H1 (cell line): ENCODE measurements around the gene GDPD1. TPM values are rescaled to one million over a fixed set of nuclear protein-coding genes. Genes with fewer than 3 reads are reported as not detected.

Experiments
- CTCF ChIA-PET: fragments of 300-600 bp; sonication (Branson Sonifier 250); formaldehyde crosslinking; loops from one replicate; lab custom pipeline; 2021; ENCODE audit not compliant: partially characterized antibody; lab: Charles Lee
- POLR2A ChIA-PET: fragments of 300-600 bp; sonication (Branson Sonifier 250); formaldehyde crosslinking; loops from one replicate; lab custom pipeline; 2021; ENCODE audit warnings: inconsistent platforms; ENCODE audit not compliant: partially characterized antibody; lab: Charles Lee
- DNase-seq, 2 experiments: peaks; one replicate each; pipeline versions ENCODE4 v3.0.0 to v3.0.0-alpha.2; 2010 to 2022; ENCODE audit warnings: low spot score in 2 of 2, low read depth in 1 of 2, mixed read lengths in 1 of 2
- FAIRE-seq: peaks from 2 replicates; lab custom pipeline; 2011; peaks lifted over from hg19 to GRCh38; lab: Jason Lieb, UNC
- H2AFZ ChIP-seq: 2 replicates; pipeline ENCODE4 v1.8.1; 2012; ENCODE audit warnings: low read length, inconsistent platforms
- H2AK5ac ChIP-seq: 2 replicates; pipeline ENCODE4 v1.6.1; 2013; ENCODE audit warnings: low read depth, low read length
- H2BK120ac ChIP-seq: replicated peaks from 2 replicates; pipeline ENCODE3; 2013; ENCODE audit warnings: low read depth, low read length, inconsistent platforms
- H2BK12ac ChIP-seq: 2 replicates; pipeline ENCODE4 v1.6.1; 2013; ENCODE audit warnings: low read depth, low read length
- H2BK15ac ChIP-seq: 2 replicates; pipeline ENCODE4 v1.6.1; 2013; ENCODE audit warnings: low read length
- H2BK20ac ChIP-seq: 2 replicates; pipeline ENCODE4 v1.6.1; 2013; ENCODE audit warnings: low read length
- H2BK5ac ChIP-seq: 2 replicates; pipeline ENCODE4 v1.6.1; 2013; ENCODE audit warnings: low read depth, low read length
- H3K14ac ChIP-seq: 2 replicates; pipeline ENCODE4 v1.6.1; 2013; ENCODE audit warnings: inconsistent platforms; ENCODE audit not compliant: insufficient read length
- H3K18ac ChIP-seq: 2 replicates; pipeline ENCODE4 v1.6.1; 2013; ENCODE audit warnings: low read length; ENCODE audit errors: extremely low read depth
- H3K23ac ChIP-seq: 2 replicates; pipeline ENCODE4 v1.6.1; 2013; ENCODE audit warnings: inconsistent platforms; ENCODE audit not compliant: insufficient read length
- H3K23me2 ChIP-seq: 2 replicates; pipeline ENCODE4 v1.6.1; 2013; ENCODE audit warnings: low read depth, low read length
- H3K27ac ChIP-seq: 2 replicates; pipeline ENCODE4 v1.6.1; 2011; ENCODE audit warnings: low read depth, low read length, inconsistent platforms
- H3K27me3 ChIP-seq, 4 experiments: replicated peaks in 1 of 4; 1 replicate in 1 of 4; 2 replicates in 3 of 4; pipeline versions ENCODE4 v1.6.1 to v1.8.1; 2011 to 2013; ENCODE audit warnings: low read length in 3 of 4, mild to moderate bottlenecking in 3 of 4, inconsistent platforms in 2 of 4, mixed read lengths in 2 of 4, moderate library complexity in 1 of 4; ENCODE audit not compliant: control insufficient read depth in 3 of 4, insufficient read depth in 3 of 4; ENCODE audit errors: extremely low read depth in 1 of 4
- H3K36me3 ChIP-seq, 4 experiments: 2 replicates each; pipeline versions ENCODE4 v1.6.1 to v1.8.1; 2011 to 2013; ENCODE audit warnings: mild to moderate bottlenecking in 4 of 4, low read length in 3 of 4, moderate library complexity in 2 of 4, control low read depth in 1 of 4, inconsistent platforms in 1 of 4; ENCODE audit not compliant: insufficient read depth in 4 of 4, control insufficient read depth in 2 of 4
- H3K4ac ChIP-seq: replicated peaks from 2 replicates; pipeline ENCODE3; 2013; ENCODE audit warnings: low read length, low read depth, mixed read lengths, inconsistent platforms; ENCODE audit not compliant: insufficient read length
- H3K4me1 ChIP-seq, 4 experiments: replicated peaks in 1 of 4; 1 replicate in 1 of 4; 2 replicates in 3 of 4; pipeline versions ENCODE4 v1.6.1 to v1.8.1; 2011 to 2013; ENCODE audit warnings: low read length in 3 of 4, inconsistent platforms in 2 of 4, mixed read lengths in 1 of 4; ENCODE audit not compliant: insufficient read depth in 4 of 4, control insufficient read depth in 3 of 4
- H3K4me2 ChIP-seq, 2 experiments: 2 replicates each; pipeline versions ENCODE4 v1.6.1 to v1.8.1; 2011 to 2013; ENCODE audit warnings: low read depth in 2 of 2, low read length in 2 of 2, control low read depth in 1 of 2, inconsistent platforms in 1 of 2, mild to moderate bottlenecking in 1 of 2; ENCODE audit not compliant: insufficient read depth in 1 of 2
- H3K4me3 ChIP-seq, 4 experiments: fragments of 200-600, 300-600 bp in 1 of 4; sonication (generic), shearing (Covaris generic), sonication (Bioruptor Twin) in 1 of 4; 2 replicates each; pipeline versions ENCODE4 v1.5.1 to v1.8.1; 2011 to 2016; ENCODE audit warnings: low read length in 4 of 4, low read depth in 3 of 4, control low read depth in 2 of 4, inconsistent platforms in 2 of 4, mild to moderate bottlenecking in 2 of 4, mixed read lengths in 1 of 4, moderate library complexity in 1 of 4; ENCODE audit not compliant: insufficient read depth in 2 of 4; ENCODE audit errors: extremely low read depth in 1 of 4
- H3K56ac ChIP-seq: replicated peaks from 2 replicates; pipeline ENCODE3; 2013; ENCODE audit warnings: low read depth, mild to moderate bottlenecking, mixed read lengths, low read length, inconsistent platforms; ENCODE audit not compliant: insufficient read length
- H3K79me1 ChIP-seq: 2 replicates; pipeline ENCODE4 v1.6.1; 2013; ENCODE audit warnings: low read depth, low read length, control low read depth
- H3K79me2 ChIP-seq, 2 experiments: 2 replicates each; pipeline versions ENCODE4 v1.6.1 to v1.8.1; 2012 to 2013; ENCODE audit warnings: low read length in 2 of 2, mild to moderate bottlenecking in 2 of 2, inconsistent platforms in 1 of 2; ENCODE audit not compliant: insufficient read depth in 2 of 2, control insufficient read depth in 1 of 2
- H3K9ac ChIP-seq, 4 experiments: replicated peaks in 1 of 4; 1 replicate in 1 of 4; 2 replicates in 3 of 4; pipeline versions ENCODE4 v1.6.1 to v1.8.1; 2011 to 2013; ENCODE audit warnings: low read depth in 3 of 4, low read length in 3 of 4, control low read depth in 2 of 4, mild to moderate bottlenecking in 2 of 4, moderate library complexity in 2 of 4, inconsistent platforms in 1 of 4; ENCODE audit errors: extremely low read depth in 1 of 4
- H3K9me3 ChIP-seq, 2 experiments: 2 replicates each; pipeline versions ENCODE4 v1.6.1 to v1.8.1; 2012 to 2013; ENCODE audit warnings: mild to moderate bottlenecking in 2 of 2, moderate library complexity in 2 of 2, control low read depth in 1 of 2, inconsistent platforms in 1 of 2, low read depth in 1 of 2, low read length in 1 of 2, mixed read lengths in 1 of 2; ENCODE audit not compliant: insufficient read depth in 2 of 2
- H4K20me1 ChIP-seq, 2 experiments: replicated peaks in 1 of 2; 2 replicates each; pipeline versions ENCODE3 to v1.8.1; 2011 to 2013; ENCODE audit warnings: inconsistent platforms in 2 of 2, low read length in 2 of 2, mild to moderate bottlenecking in 1 of 2; ENCODE audit not compliant: insufficient read depth in 2 of 2, control insufficient read depth in 1 of 2
- H4K5ac ChIP-seq: 2 replicates; pipeline ENCODE4 v1.6.1; 2013; ENCODE audit warnings: low read length, low read depth, mixed read lengths, inconsistent platforms; ENCODE audit not compliant: insufficient read length
- H4K8ac ChIP-seq: 2 replicates; pipeline ENCODE4 v1.8.0; 2013; ENCODE audit warnings: mild to moderate bottlenecking, moderate library complexity, low read length, inconsistent platforms; ENCODE audit not compliant: insufficient read depth; ENCODE audit errors: extremely low read depth
- H4K91ac ChIP-seq: replicated peaks from 2 replicates; pipeline ENCODE3; 2013; ENCODE audit warnings: low read length, mixed read lengths, inconsistent platforms; ENCODE audit not compliant: insufficient read length
- ASH2L ChIP-seq: fragments of 200-600, 300-600 bp; sonication (generic); IDR thresholded peaks from one replicate; pipeline ENCODE4 v1.7.1; 2017; ENCODE audit warnings: low read length
- ATF3 ChIP-seq: IDR thresholded peaks from 2 replicates; pipeline ENCODE4 v1.6.1; 2011; ENCODE audit warnings: low read depth, mild to moderate bottlenecking, low read length; ENCODE audit not compliant: insufficient read depth
- CBX8 ChIP-seq: fragments of 300-800, 300-1000 bp; sonication (generic); IDR thresholded peaks from 2 replicates; pipeline ENCODE4 v1.7.1; 2016; ENCODE audit warnings: low read depth, low read length, borderline replicate concordance
- CHD1 ChIP-seq: IDR thresholded peaks from 2 replicates; pipeline ENCODE4 v1.6.1; 2012; ENCODE audit warnings: low read depth, low read length, improper control_type of control experiment
- CREB1 ChIP-seq: IDR thresholded peaks from 2 replicates; pipeline ENCODE4 v1.6.1; 2012; ENCODE audit warnings: inconsistent platforms
- CTBP2 ChIP-seq: IDR thresholded peaks from 2 replicates; pipeline ENCODE4 v1.7.0; 2011; ENCODE audit warnings: borderline replicate concordance, mild to moderate bottlenecking, moderate library complexity, mixed read lengths, low read length; ENCODE audit not compliant: insufficient read depth, insufficient read length
- E2F6 ChIP-seq: IDR thresholded peaks from 2 replicates; pipeline ENCODE4 v1.6.1; 2012; ENCODE audit warnings: inconsistent platforms
- FOSL1 ChIP-seq: IDR thresholded peaks from 2 replicates; pipeline ENCODE4 v1.6.1; 2011; ENCODE audit warnings: mild to moderate bottlenecking, low read depth, low read length, moderate library complexity; ENCODE audit not compliant: insufficient read depth
- JUND ChIP-seq: IDR thresholded peaks from 2 replicates; pipeline ENCODE4 v1.6.1; 2011; ENCODE audit warnings: mild to moderate bottlenecking, improper control_type of control experiment, low read length
- KDM5A ChIP-seq: fragments of 200-600 bp; IDR thresholded peaks from 2 replicates; pipeline ENCODE4 v1.7.1; 2012; ENCODE audit warnings: mild to moderate bottlenecking, low read length, inconsistent platforms, mixed read lengths
- NRF1 ChIP-seq: IDR thresholded peaks from 2 replicates; pipeline ENCODE4 v1.6.1; 2011; ENCODE audit warnings: mild to moderate bottlenecking, low read depth, low read length, improper control_type of control experiment
- POLR2A ChIP-seq, 2 experiments: IDR thresholded peaks; 1 replicate in 1 of 2; 2 replicates in 1 of 2; pipeline ENCODE4 v1.6.1; 2011; ENCODE audit warnings: low read depth in 2 of 2, low read length in 2 of 2, mild to moderate bottlenecking in 2 of 2; ENCODE audit errors: control extremely low read depth in 1 of 2
- POU5F1 ChIP-seq: IDR thresholded peaks from 2 replicates; pipeline ENCODE4 v1.6.1; 2011; ENCODE audit warnings: low read depth, mild to moderate bottlenecking, low read length, moderate library complexity
- RNF2 ChIP-seq: fragments of 200-900, 300-1000 bp; sonication (generic); IDR thresholded peaks from 2 replicates; pipeline ENCODE4 v1.7.1; 2016; ENCODE audit warnings: borderline replicate concordance, low read depth, mild to moderate bottlenecking, antibody characterized with exemption, low read length; ENCODE audit not compliant: poor library complexity, severe bottlenecking; ENCODE audit errors: missing control alignments
- SP4 ChIP-seq: IDR thresholded peaks from 2 replicates; pipeline ENCODE4 v1.6.1; 2012; ENCODE audit warnings: low read length, inconsistent platforms
- WGBS, 2 experiments: shearing (Covaris generic) in 1 of 2; methylation state at CpG; one replicate each; pipeline versions ENCODE4 v1.1.6 to v1.1.7; 2013 to 2015; ENCODE audit warnings: low lambda C conversion rate in 2 of 2, mixed read lengths in 2 of 2, inconsistent platforms in 1 of 2, low coverage in 1 of 2, missing lambda C conversion rate in 1 of 2; ENCODE audit not compliant: insufficient replicate concordance in 2 of 2, insufficient coverage in 1 of 2, insufficient read length in 1 of 2; ENCODE audit errors: extremely low coverage in 1 of 2, missing lambda C conversion rate in 1 of 2; 5-methylcytosine and 5-hydroxymethylcytosine counted together
- polyA plus RNA-seq, 7 experiments: library from polyadenylated mRNA; depleted of rRNA in 3 of 7; stranded (reverse) in 5 of 7; unstranded in 2 of 7; fragments of >200 nt in 5 of 7; fragments of 200-250 nt in 2 of 7; gene quantifications; 1 replicate in 5 of 7; 2 replicates in 1 of 7; 4 replicates in 1 of 7; pipeline versions ENCODE4 v1.2.1 to v1.2.3, GENCODE V29; 2011 to 2013; ENCODE audit warnings: missing spikeins in 2 of 7, mixed read lengths in 2 of 7
- total RNA-seq: library from RNA; stranded (reverse); fragmentation: NEBNext Ultra II Directional; extraction: Animal tissue kit (Norgen Biotek cat#: 25700); gene quantifications from 2 replicates; pipeline ENCODE4 v1.2.1, GENCODE V29; 2021

Gene GDPD1
- total and polyA plus RNA-seq, 2 of the 8 experiments (the other 6 are each of a cell fraction or from before 2014, with no cell fraction given), result 3.2 to 7.7 TPM

- no peak overlapping the region for H2AFZ ChIP-seq
- H3K79me1 ChIP-seq, result no peaks in the 10 kb centered on the region
- H2BK120ac ChIP-seq, result no peak overlapping the region
- no peak overlapping the region for H3K27ac ChIP-seq
- no peak overlapping the region for H4K8ac ChIP-seq
- no peak overlapping the region for H3K56ac ChIP-seq
- H3K4me3 ChIP-seq, result no peak overlapping the region
- no peak overlapping the region for H2BK15ac ChIP-seq
- DNase-seq (no peak), FAIRE-seq (no peak)
- H3K4ac ChIP-seq, result no peak overlapping the region
- no peaks in the 10 kb centered on the region for H4K20me1 ChIP-seq
- no peak overlapping the region for H4K5ac ChIP-seq
- no peak overlapping the region for H3K23ac ChIP-seq
- H2AK5ac ChIP-seq, result no peak overlapping the region
- H3K9ac ChIP-seq, result no peak overlapping the region
- H3K79me2 ChIP-seq, result no peaks in the 10 kb centered on the region
- H2BK20ac ChIP-seq, result no peak overlapping the region
- no peaks in the 10 kb centered on the region for H3K23me2 ChIP-seq
- H3K27me3 ChIP-seq, result no peaks in the 10 kb centered on the region
- no peak overlapping the region for H3K14ac ChIP-seq
- POLR2A ChIA-PET, result no interaction called here
- H3K4me2 ChIP-seq, result no peak overlapping the region
- CTCF ChIA-PET, result no interaction called here
- no peak overlapping the region for H2BK12ac ChIP-seq
- 81% methylated on average over 1 of the region's 1 CpG; no CpG with 5 or more reads in 1 of the 2 experiments for WGBS, 2 experiments
- no peaks in the 10 kb centered on the region; a peak in 1 of 8 replicates for H3K36me3 ChIP-seq
- H2BK5ac ChIP-seq, result no peak overlapping the region
- H3K9me3 ChIP-seq, result no peaks in the 10 kb centered on the region
- H4K91ac ChIP-seq, result no peak overlapping the region
- H3K18ac ChIP-seq, result no peak overlapping the region
- no peaks in the 10 kb centered on the region for H3K4me1 ChIP-seq
- TF ChIP-seq CTBP2 (no peak), E2F6 (no peak), POLR2A (IDR thresholded peaks at IDR 0.05; ENCODE audit: control extremely low read depth in 1 of 2, low read depth in 2 of 2, low read length in 2 of 2) (no peak), POU5F1 (no peak), FOSL1 (no peak), NRF1 (no peak), KDM5A (no peak), SP4 (no peak), ASH2L (no peak), CHD1 (no peak), CREB1 (no peak), RNF2 (no peak), JUND (no peak), CBX8 (no peak), ATF3 (no peak)
Observed at GRCh38 chr17:59275618-59276017, 55.3 kb downstream of the GDPD1 start.
